ENCODE measurements around the gene F2RL2. TPM values are rescaled to one million over a fixed set of nuclear protein-coding genes. Genes with fewer than 3 reads are reported as not detected.

F2RL2 gene, protein sequence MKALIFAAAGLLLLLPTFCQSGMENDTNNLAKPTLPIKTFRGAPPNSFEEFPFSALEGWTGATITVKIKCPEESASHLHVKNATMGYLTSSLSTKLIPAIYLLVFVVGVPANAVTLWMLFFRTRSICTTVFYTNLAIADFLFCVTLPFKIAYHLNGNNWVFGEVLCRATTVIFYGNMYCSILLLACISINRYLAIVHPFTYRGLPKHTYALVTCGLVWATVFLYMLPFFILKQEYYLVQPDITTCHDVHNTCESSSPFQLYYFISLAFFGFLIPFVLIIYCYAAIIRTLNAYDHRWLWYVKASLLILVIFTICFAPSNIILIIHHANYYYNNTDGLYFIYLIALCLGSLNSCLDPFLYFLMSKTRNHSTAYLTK
- 1 to 10 TPM in 2 of 3 donors, under 1 TPM in 1; under 0.01 to 3.4 (median 2.9) TPM for total RNA-seq

DNA sequence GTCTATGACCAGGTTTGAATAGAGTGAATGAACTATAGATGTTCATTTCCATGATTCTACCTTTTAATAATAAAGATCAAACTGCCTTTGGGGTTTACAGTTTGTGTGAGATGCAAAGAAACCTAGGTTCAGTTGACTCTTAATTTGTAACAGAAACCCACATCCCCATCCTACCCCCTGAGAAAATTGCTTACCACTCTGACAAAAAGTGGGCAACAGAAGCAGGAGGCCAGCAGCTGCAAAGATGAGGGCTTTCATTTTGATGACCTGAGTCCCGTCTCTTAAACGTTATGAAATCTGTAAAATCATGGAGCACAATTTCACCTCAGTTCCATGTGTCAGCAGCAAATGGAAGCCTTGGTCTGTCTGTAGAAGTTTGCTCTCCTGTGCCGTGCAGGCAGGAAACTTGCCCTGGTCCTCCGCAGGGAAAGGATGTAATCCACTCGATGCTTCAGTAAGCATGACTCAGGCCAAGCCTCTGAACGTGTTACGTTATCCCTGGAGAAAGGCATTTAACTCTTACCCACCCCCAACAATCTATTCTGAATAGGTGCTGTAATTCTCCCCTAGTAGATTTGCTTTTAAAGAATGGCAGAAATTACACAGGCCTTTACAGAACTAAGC lies at the start of gene F2RL2:
Gene F2RL2 (minus strand): TSS at position 431 of the 624 bp plus-strand sequence. CDS start 173 bp downstream, at position 258.
- TF ChIP-seq CTCF (IDR thresholded peaks at IDR 0.05) (no peak), POLR2AphosphoS5 (IDR thresholded peaks at IDR 0.05) (no peak), POLR2A (IDR thresholded peaks at IDR 0.05) (no peak)
- Histone ChIP-seq H3K4me1 (no peaks in the 10 kb centered on the region), H3K4me3 (peak within 1 kb of the TSS in 2 of 3 donors; percentile 32 to 50), H3K36me3 (no peaks in the 10 kb centered on the region), H3K27ac (peak within 1 kb of the TSS; percentile 36 to 46), H3K9me3 (no peaks in the 10 kb centered on the region), H3K27me3 (no peaks in the 10 kb centered on the region)
- DNase-seq (ENCODE audit: low spot score in 2 of 2), result no peak
- intact Hi-C loops (cut with DNase I; ENCODE audit: low total_unique reads), result no loop called here

DNA sequence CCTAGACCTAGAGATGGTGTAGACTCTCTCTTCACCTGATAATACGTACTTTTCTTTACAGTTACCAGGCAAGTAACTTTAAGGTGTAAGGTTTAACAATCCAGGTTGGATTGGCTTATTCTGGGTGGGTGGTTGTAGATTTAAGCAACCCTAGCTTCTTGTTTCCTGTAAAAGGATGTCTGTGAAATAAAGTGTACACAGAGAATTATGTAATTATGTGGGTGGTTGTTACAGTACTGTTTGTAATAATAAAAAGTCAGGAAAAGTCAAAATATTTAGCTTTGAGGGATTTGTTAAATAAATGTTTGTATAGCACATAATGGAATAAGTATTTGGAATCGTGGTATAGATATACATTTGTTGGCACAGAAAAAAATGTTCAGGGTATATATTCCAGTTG lies 49.0 kb upstream of the F2RL2 start:
- H3K4me3 ChIP-seq, result no peak overlapping the region
- no peak for DNase-seq (ENCODE audit: low spot score in 2 of 2)
- intact Hi-C loops (cut with DNase I; ENCODE audit: low total_unique reads), result no loop called here
- TF ChIP-seq POLR2A (IDR thresholded peaks at IDR 0.05) (no peak), POLR2AphosphoS5 (IDR thresholded peaks at IDR 0.05) (no peak), CTCF (IDR thresholded peaks at IDR 0.05) (no peak)
- H3K4me1 ChIP-seq, result no peaks in the 10 kb centered on the region
- H3K9me3 ChIP-seq, result no peaks in the 10 kb centered on the region
- no peak overlapping the region for H3K27ac ChIP-seq
- H3K27me3 ChIP-seq, result no peaks in the 10 kb centered on the region
- H3K36me3 ChIP-seq, result no peaks in the 10 kb centered on the region

DNA sequence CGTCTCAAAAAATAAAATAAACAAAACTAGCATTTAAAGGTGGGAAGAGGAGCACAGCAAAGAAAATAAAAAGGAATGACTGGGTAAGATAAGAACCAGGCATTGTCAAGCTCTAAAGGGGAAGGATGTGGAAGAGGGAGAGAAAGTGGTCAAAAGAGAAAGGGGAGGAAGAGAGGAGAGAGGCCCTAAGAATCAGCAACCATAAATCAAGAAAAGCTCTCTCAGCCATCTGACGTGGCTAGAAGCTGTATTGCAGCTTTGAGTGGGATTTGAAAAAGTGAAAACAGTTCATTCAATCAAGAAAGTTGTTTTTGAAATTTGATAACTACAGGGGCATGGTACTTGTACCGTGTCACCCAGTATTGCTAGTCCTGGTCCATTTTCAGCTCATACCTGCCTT lies 47.3 kb upstream of the F2RL2 start:
- intact Hi-C loops (cut with DNase I; ENCODE audit: low total_unique reads), result loop anchor here (2.0 kb wide), 1 partner anchor 36 kb away; no protein-coding TSS in a partner anchor
- TF ChIP-seq POLR2A (IDR thresholded peaks at IDR 0.05) (no peak), CTCF (IDR thresholded peaks at IDR 0.05) (no peak), POLR2AphosphoS5 (IDR thresholded peaks at IDR 0.05) (no peak)

GRCh38 chr5:76669245-76669644 lies 46.0 kb upstream of the F2RL2 start:
- H3K4me3 ChIP-seq, result no peak overlapping the region
- no peaks in the 10 kb centered on the region for H3K9me3 ChIP-seq
- intact Hi-C loops (cut with DNase I; ENCODE audit: low total_unique reads), result no loop called here
- DNase-seq (ENCODE audit: low spot score in 2 of 2), result no peak
- H3K27me3 ChIP-seq, result no peaks in the 10 kb centered on the region
- no peak overlapping the region for H3K27ac ChIP-seq
- no peak for TF ChIP-seq POLR2A (IDR thresholded peaks at IDR 0.05)
- no peak for TF ChIP-seq POLR2AphosphoS5 (IDR thresholded peaks at IDR 0.05)
- no peak for TF ChIP-seq CTCF (IDR thresholded peaks at IDR 0.05)
- no peaks in the 10 kb centered on the region for H3K4me1 ChIP-seq
- H3K36me3 ChIP-seq, result no peaks in the 10 kb centered on the region

More for the DNA sequence above, 47.3 kb upstream of the F2RL2 start:
- Histone ChIP-seq H3K27ac (no peak overlapping the region), H3K4me1 (no peaks in the 10 kb centered on the region), H3K36me3 (no peaks in the 10 kb centered on the region), H3K27me3 (no peaks in the 10 kb centered on the region), H3K4me3 (no peak overlapping the region), H3K9me3 (no peaks in the 10 kb centered on the region)
- no peak for DNase-seq (ENCODE audit: low spot score in 2 of 2)

- Histone ChIP-seq H3K9me3 (no peaks in the 10 kb centered on the region), H3K36me3 (no peaks in the 10 kb centered on the region), H3K27ac (no peak overlapping the region), H3K4me1 (no peaks in the 10 kb centered on the region), H3K27me3 (no peaks in the 10 kb centered on the region), H3K4me3 (no peak overlapping the region)
- intact Hi-C loops (cut with DNase I; ENCODE audit: low total_unique reads), result no loop called here
- no peak for DNase-seq (ENCODE audit: low spot score in 2 of 2)
- no peak for TF ChIP-seq POLR2A (IDR thresholded peaks at IDR 0.05)
- TF ChIP-seq CTCF (IDR thresholded peaks at IDR 0.05), result no peak
- TF ChIP-seq POLR2AphosphoS5 (IDR thresholded peaks at IDR 0.05), result no peak
Measured at GRCh38 chr5:76667495-76667894, 44.3 kb upstream of the F2RL2 start.
